ENCODE measurements around the gene THY1. TPM values are rescaled to one million over a fixed set of nuclear protein-coding genes. Genes with fewer than 3 reads are reported as not detected.
A peak's percentile ranks its signal among the peaks of the same experiment; 100 is the strongest.

Gene THY1
- total RNA-seq, 1 donor from 2014 or later, result 121 TPM

- TF ChIP-seq CTCF (IDR thresholded peaks at IDR 0.05; ENCODE audit: unreplicated experiment), result no peak
- H3K4me1 Mint-ChIP-seq, result peaks cover 70% of the 10 kb centered on the region
- H3K27ac Mint-ChIP-seq, result peak overlapping the region; percentile 45
- DNase-seq (ENCODE audit: low spot score in 2 of 2, unreplicated experiment in 2 of 2), result no peak
- H3K27me3 Mint-ChIP-seq (ENCODE audit: low read depth), result no peaks in the 10 kb centered on the region
- no peaks in the 10 kb centered on the region for H3K36me3 Mint-ChIP-seq
- no peaks in the 10 kb centered on the region for H3K9me3 Mint-ChIP-seq
- no peak overlapping the region for H3K4me3 Mint-ChIP-seq
These were observed 54.6 kb downstream of the THY1 start for GRCh38 chr11:119368121-119369034.

GRCh38 chr11:119367661-119368120 lies 55.3 kb downstream of the THY1 start:
- Mint-ChIP-seq H3K4me1 (peaks cover 76% of the 10 kb centered on the region), H3K27me3 (ENCODE audit: low read depth) (no peaks in the 10 kb centered on the region), H3K9me3 (no peaks in the 10 kb centered on the region), H3K27ac (peak overlapping the region; percentile 30), H3K4me3 (no peak overlapping the region), H3K36me3 (no peaks in the 10 kb centered on the region)
- no peak for DNase-seq (ENCODE audit: low spot score in 2 of 2, unreplicated experiment in 2 of 2)
- TF ChIP-seq CTCF (IDR thresholded peaks at IDR 0.05; ENCODE audit: unreplicated experiment), result no peak

Other genes starting within 250 kb of the THY1 start
- 0.42 to 0.67 TPM (median 0.66 TPM) in 3 replicates for gene NHERF4, start 237.7 kb downstream of the THY1 start, total RNA-seq
- 27.5 to 28.0 TPM (median 27.6 TPM) in 3 replicates for gene CBL, start 216.8 kb downstream of the THY1 start, total RNA-seq
- 25.9 to 28.2 TPM (median 26.7 TPM) in 3 replicates for gene MCAM, start 106.0 kb downstream of the THY1 start, total RNA-seq
- gene RNF26, start 88.6 kb downstream of the THY1 start, total RNA-seq, result 36.1 to 37.1 TPM (median 36.2 TPM) in 3 replicates
- gene C1QTNF5, start 82.3 kb downstream of the THY1 start, total RNA-seq, result 24.1 to 25.0 TPM (median 24.4 TPM) in 3 replicates
- not detected in 3 replicates for gene MFRP, start 76.5 kb downstream of the THY1 start, total RNA-seq
- gene USP2, start 41.5 kb downstream of the THY1 start, total RNA-seq, result 12.4 to 13.2 TPM (median 13.1 TPM) in 3 replicates

Measured in mesothelial cell of epicardium (in vitro differentiated cells).